Measurements from ENCODE around the gene ZNF26.
"Not testable (repeated sequence)": the region's sequence is repeated elsewhere in the genome, so short reads cannot be mapped to it uniquely, and the experiment has no call there.

DNA sequence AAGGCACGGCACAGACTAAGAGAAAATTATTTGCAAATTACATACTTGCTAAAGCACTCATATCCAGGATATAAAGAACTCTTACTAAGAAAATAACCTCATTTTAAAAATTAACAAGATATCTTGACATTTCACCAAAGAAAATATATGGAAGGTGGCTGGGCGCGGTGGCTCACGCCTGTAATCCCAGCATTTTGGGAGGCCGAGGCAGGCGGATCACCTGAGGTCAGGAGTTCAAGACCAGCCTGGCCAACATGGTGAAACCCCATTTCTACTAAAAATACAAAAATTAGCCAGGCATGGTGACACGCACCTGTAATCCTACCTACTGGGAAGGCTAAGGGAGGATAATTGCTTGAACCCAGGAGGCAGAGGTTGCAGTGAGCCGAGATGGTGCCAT lies 49.2 kb upstream of the ZNF26 start:
- not testable (repeated sequence) for TF ChIP-seq FOXM1 (IDR thresholded peaks at IDR 0.05; ENCODE audit: low read depth, low read length); POLR2A (IDR thresholded peaks at IDR 0.05; ENCODE audit: low read depth, low read length); RB1 (IDR thresholded peaks at IDR 0.05; ENCODE audit: borderline replicate concordance); SP1 (IDR thresholded peaks at IDR 0.05; ENCODE audit: low read depth, low read length); CBFB (IDR thresholded peaks at IDR 0.05; ENCODE audit: low read depth); TCF7 (IDR thresholded peaks at IDR 0.05; ENCODE audit: borderline replicate concordance); RAD51 (IDR thresholded peaks at IDR 0.05); PML (IDR thresholded peaks at IDR 0.05; ENCODE audit: low read length); BRCA1 (IDR thresholded peaks at IDR 0.05; ENCODE audit: low read depth, low read length)
- TF ChIP-seq, protein P1, sequence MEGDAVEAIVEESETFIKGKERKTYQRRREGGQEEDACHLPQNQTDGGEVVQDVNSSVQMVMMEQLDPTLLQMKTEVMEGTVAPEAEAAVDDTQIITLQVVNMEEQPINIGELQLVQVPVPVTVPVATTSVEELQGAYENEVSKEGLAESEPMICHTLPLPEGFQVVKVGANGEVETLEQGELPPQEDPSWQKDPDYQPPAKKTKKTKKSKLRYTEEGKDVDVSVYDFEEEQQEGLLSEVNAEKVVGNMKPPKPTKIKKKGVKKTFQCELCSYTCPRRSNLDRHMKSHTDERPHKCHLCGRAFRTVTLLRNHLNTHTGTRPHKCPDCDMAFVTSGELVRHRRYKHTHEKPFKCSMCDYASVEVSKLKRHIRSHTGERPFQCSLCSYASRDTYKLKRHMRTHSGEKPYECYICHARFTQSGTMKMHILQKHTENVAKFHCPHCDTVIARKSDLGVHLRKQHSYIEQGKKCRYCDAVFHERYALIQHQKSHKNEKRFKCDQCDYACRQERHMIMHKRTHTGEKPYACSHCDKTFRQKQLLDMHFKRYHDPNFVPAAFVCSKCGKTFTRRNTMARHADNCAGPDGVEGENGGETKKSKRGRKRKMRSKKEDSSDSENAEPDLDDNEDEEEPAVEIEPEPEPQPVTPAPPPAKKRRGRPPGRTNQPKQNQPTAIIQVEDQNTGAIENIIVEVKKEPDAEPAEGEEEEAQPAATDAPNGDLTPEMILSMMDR (IDR thresholded peaks at IDR 0.05 in 2 of 3, conservative IDR thresholded peaks at IDR 0.05 in 1 of 3; ENCODE audit: control insufficient read depth in 2 of 3, extremely low read depth in 1 of 3, insufficient read depth in 1 of 3, low read depth in 3 of 3, low read length in 3 of 3), result not testable (repeated sequence)
